IMR-90 (cell line): ENCODE data around the gene TANGO2.

Source experiments
- CHD1 ChIP-seq: IDR thresholded peaks from 2 replicates; pipeline ENCODE4 v1.6.1; 2012; ENCODE audit warnings: low read depth, low read length, improper control_type of control experiment
- CTCF ChIP-seq: conservative IDR thresholded peaks from 2 replicates; pipeline ENCODE4 v1.5.1; 2012; ENCODE audit warnings: mild to moderate bottlenecking, low read depth, low read length, improper control_type of control experiment
- ELK1 ChIP-seq: fragments of 150-350 bp; IDR thresholded peaks from 2 replicates; pipeline ENCODE4 v1.6.1; 2016; ENCODE audit warnings: low read depth, mild to moderate bottlenecking, low read length, moderate library complexity, borderline replicate concordance
- MXI1 ChIP-seq: IDR thresholded peaks from 2 replicates; pipeline ENCODE4 v1.6.1; 2012; ENCODE audit warnings: low read depth, mild to moderate bottlenecking, low read length, moderate library complexity, borderline replicate concordance
- RCOR1 ChIP-seq: IDR thresholded peaks from 2 replicates; pipeline ENCODE4 v1.6.1; 2012; ENCODE audit warnings: mild to moderate bottlenecking, low read length, improper control_type of control experiment; ENCODE audit not compliant: insufficient replicate concordance
- SMC3 ChIP-seq: fragments of 150-350 bp; IDR thresholded peaks from 2 replicates; pipeline ENCODE4 v1.6.1; 2016; ENCODE audit warnings: low read depth, mild to moderate bottlenecking, antibody characterized with exemption, low read length, moderate library complexity

GRCh38 chr22:20022978-20023613 is 2.2 kb downstream of the TANGO2 start:
- TF ChIP-seq CTCF (no peak), ELK1 (no peak), CHD1 (no peak), RCOR1 (no peak), MXI1 (no peak), SMC3 (no peak)
